Liver (tissue), 9 donors: ENCODE data around the gene FRS2. TPM values are rescaled to one million over a fixed set of nuclear protein-coding genes. Genes with fewer than 3 reads are reported as not detected.

Source experiments
- DNase-seq: peaks from one replicate; pipeline ENCODE4 v3.0.0-alpha.2; 2017; ENCODE audit warnings: low spot score
- H3K27ac ChIP-seq, 2 donors: one replicate each; pipeline ENCODE4 v1.7.0; 2013; ENCODE audit warnings: inconsistent platforms in 2 of 2, low read length in 2 of 2, control low read depth in 1 of 2, low read depth in 1 of 2, mild to moderate bottlenecking in 1 of 2
- H3K27me3 ChIP-seq, 4 donors: one replicate each; pipeline versions ENCODE4 v1.6.1 to v1.7.0; 2013; ENCODE audit warnings: low read length in 3 of 4, inconsistent platforms in 1 of 4, mild to moderate bottlenecking in 1 of 4, moderate library complexity in 1 of 4; ENCODE audit not compliant: control insufficient read depth in 4 of 4, insufficient read depth in 4 of 4
- H3K36me3 ChIP-seq, 4 donors: one replicate each; pipeline versions ENCODE4 v1.6.1 to v1.7.0; 2013; ENCODE audit warnings: low read length in 3 of 4, mild to moderate bottlenecking in 3 of 4, low read depth in 1 of 4, moderate library complexity in 1 of 4; ENCODE audit not compliant: control insufficient read depth in 4 of 4, insufficient read depth in 3 of 4
- H3K4me1 ChIP-seq, 4 donors: one replicate each; pipeline versions ENCODE4 v1.6.1 to v1.7.0; 2013; ENCODE audit warnings: low read length in 3 of 4, mild to moderate bottlenecking in 3 of 4, moderate library complexity in 1 of 4; ENCODE audit not compliant: control insufficient read depth in 4 of 4, insufficient read depth in 4 of 4
- H3K4me3 ChIP-seq, 3 donors: one replicate each; pipeline versions ENCODE4 v1.6.1 to v1.7.0; 2013; ENCODE audit warnings: low read length in 3 of 3, control low read depth in 1 of 3, low read depth in 1 of 3, mild to moderate bottlenecking in 1 of 3
- H3K9ac ChIP-seq, 2 donors: one replicate each; pipeline ENCODE4 v1.7.0; 2013; ENCODE audit warnings: low read length in 2 of 2, mild to moderate bottlenecking in 2 of 2, moderate library complexity in 2 of 2, control low read depth in 1 of 2, low read depth in 1 of 2
- H3K9me3 ChIP-seq, 4 donors: one replicate each; pipeline versions ENCODE4 v1.6.1 to v1.7.0; 2013; ENCODE audit warnings: low read length in 3 of 4; ENCODE audit not compliant: control insufficient read depth in 4 of 4
- ATF3 ChIP-seq: IDR thresholded peaks from 2 replicates; pipeline ENCODE4 v1.6.1; 2016; ENCODE audit warnings: antibody characterized with exemption
- CTCF ChIP-seq: fragments of 150-350 bp; IDR thresholded peaks from 2 replicates; pipeline ENCODE4 v1.5.1; 2017; ENCODE audit warnings: improper control_type of control experiment, low read depth, low read length; ENCODE audit not compliant: missing input control
- EGR1 ChIP-seq, 2 donors: IDR thresholded peaks; 2 replicates each; pipeline ENCODE4 v1.6.1; 2016 to 2018; ENCODE audit warnings: antibody characterized with exemption in 2 of 2, low read depth in 2 of 2
- FOXA2 ChIP-seq: IDR thresholded peaks from 2 replicates; pipeline ENCODE4 v1.6.1; 2016; ENCODE audit warnings: antibody characterized with exemption
- GABPA ChIP-seq, 2 donors: IDR thresholded peaks in 1 of 2; conservative IDR thresholded peaks in 1 of 2; 2 replicates each; pipeline ENCODE4 v1.6.1; 2016; ENCODE audit warnings: antibody characterized with exemption in 2 of 2, mild to moderate bottlenecking in 1 of 2, moderate library complexity in 1 of 2
- HNF4A ChIP-seq, 2 donors: conservative IDR thresholded peaks; 2 replicates each; pipeline ENCODE4 v1.6.1; 2016; ENCODE audit warnings: antibody characterized with exemption in 2 of 2, mild to moderate bottlenecking in 2 of 2
- HNF4G ChIP-seq: IDR thresholded peaks from 2 replicates; pipeline ENCODE4 v1.6.1; 2016; ENCODE audit warnings: antibody characterized with exemption
- JUND ChIP-seq, 2 donors: IDR thresholded peaks; 2 replicates each; pipeline ENCODE4 v1.6.1; 2016; ENCODE audit warnings: antibody characterized with exemption in 2 of 2
- MAX ChIP-seq: IDR thresholded peaks from 2 replicates; pipeline ENCODE4 v1.6.1; 2016; ENCODE audit warnings: antibody characterized with exemption
- RAD21 ChIP-seq, 2 donors: IDR thresholded peaks; 2 replicates each; pipeline ENCODE4 v1.6.1; 2016; ENCODE audit warnings: antibody characterized with exemption in 2 of 2, mild to moderate bottlenecking in 2 of 2
- REST ChIP-seq: IDR thresholded peaks from 2 replicates; pipeline ENCODE4 v1.6.1; 2016; ENCODE audit warnings: antibody characterized with exemption, mild to moderate bottlenecking
- RXRA ChIP-seq, 2 donors: IDR thresholded peaks; 2 replicates each; pipeline ENCODE4 v1.6.1; 2017 to 2018; ENCODE audit warnings: antibody characterized with exemption in 2 of 2, mild to moderate bottlenecking in 1 of 2
- SP1 ChIP-seq: IDR thresholded peaks from 2 replicates; pipeline ENCODE4 v1.6.1; 2018; ENCODE audit warnings: antibody characterized with exemption, mild to moderate bottlenecking
- TAF1 ChIP-seq: conservative IDR thresholded peaks from 2 replicates; pipeline ENCODE4 v1.6.1; 2016; ENCODE audit warnings: antibody characterized with exemption, mild to moderate bottlenecking
- YY1 ChIP-seq: IDR thresholded peaks from 2 replicates; pipeline ENCODE4 v1.6.1; 2016; ENCODE audit warnings: antibody characterized with exemption, mild to moderate bottlenecking
- WGBS: extraction: QIAGEN DNeasy Blood & Tissue Kit; methylation state at CpG from one replicate; pipeline ENCODE4 v1.1.7; 2013; 5-methylcytosine and 5-hydroxymethylcytosine counted together
- polyA plus RNA-seq, 2 donors: library from polyadenylated mRNA; stranded (reverse) in 1 of 2; unstranded in 1 of 2; fragments of 200-250 nt in 1 of 2; fragments of >200 nt in 1 of 2; fragmentation: Nextera tagmentation in 1 of 2; extraction: Ambion mirVana in 1 of 2; gene quantifications; one replicate each; pipeline versions ENCODE4 v1.2.1 to v1.2.3, GENCODE V29; 2013 to 2015
- total RNA-seq, 2 donors: library from RNA; depleted of rRNA; stranded (reverse); fragments of >200 nt; gene quantifications; one replicate each; pipeline ENCODE4 v1.2.3, GENCODE V29; 2014
- donor health status: healthy.
- donor health status: healthy.
- donor health status: healthy.
- donor health status: healthy.
- donor health status: healthy.

Gene FRS2
- total and polyA plus RNA-seq, 4 donors: 7.0 to 24.0 (median 21.9) TPM

GRCh38 chr12:69490920-69491643 is 20.9 kb downstream of the FRS2 start (continued):
- no peak for TF ChIP-seq REST
- TF ChIP-seq EGR1 (IDR thresholded peaks at IDR 0.05; ENCODE audit: low read depth in 2 of 2): no peak
- no peak for TF ChIP-seq HNF4G
- TF ChIP-seq JUND (IDR thresholded peaks at IDR 0.05): no peak
- TF ChIP-seq RAD21 (IDR thresholded peaks at IDR 0.05): no peak
- no peak for TF ChIP-seq MAX
- no peak for TF ChIP-seq GABPA (IDR thresholded peaks at IDR 0.05 in 1 of 2, conservative IDR thresholded peaks at IDR 0.05 in 1 of 2)
- no peak for TF ChIP-seq TAF1
- no peak for TF ChIP-seq RXRA (IDR thresholded peaks at IDR 0.05)
- no peak for TF ChIP-seq HNF4A (conservative IDR thresholded peaks at IDR 0.05)

- no peak for DNase-seq
- H3K27ac ChIP-seq: no peak overlapping the region
- H3K27me3 ChIP-seq: no peaks in the 10 kb centered on the region
- peaks cover 0 to 7% (median 2%) of the 10 kb centered on the region in 4 donors for H3K4me1 ChIP-seq
- no peak for TF ChIP-seq TAF1
- TF ChIP-seq SP1: no peak
- no peak for TF ChIP-seq JUND (IDR thresholded peaks at IDR 0.05)
- TF ChIP-seq ATF3: no peak
- no peak for TF ChIP-seq CTCF
- TF ChIP-seq YY1: no peak
- TF ChIP-seq EGR1 (IDR thresholded peaks at IDR 0.05; ENCODE audit: low read depth in 2 of 2): no peak
- no peak for TF ChIP-seq REST
- no peak for TF ChIP-seq RAD21 (IDR thresholded peaks at IDR 0.05)
- no peak for TF ChIP-seq MAX
- no peak for TF ChIP-seq FOXA2
- no peak for TF ChIP-seq GABPA (IDR thresholded peaks at IDR 0.05 in 1 of 2, conservative IDR thresholded peaks at IDR 0.05 in 1 of 2)
- 94% methylated on average over 2 of the region's 2 CpGs for WGBS
- H3K36me3 ChIP-seq: peaks cover 0 to 2% (median 0%) of the 10 kb centered on the region in 4 donors
- H3K9me3 ChIP-seq: no peaks in the 10 kb centered on the region
- no peak overlapping the region for H3K4me3 ChIP-seq
- H3K9ac ChIP-seq: no peak overlapping the region
Observed at GRCh38 chr12:69492739-69493138, 22.6 kb downstream of the FRS2 start.
